Spleen (tissue), 7 donors: ENCODE data around the gene ADIPOR2.

Experiments used
- POLR2AphosphoS5 ChIP-seq, 3 donors: sonication (generic); formaldehyde crosslinking; IDR thresholded peaks; one replicate each; pipeline ENCODE4 v1.5.1; 2017; ENCODE audit warnings: antibody characterized with exemption in 3 of 3
- TF ChIP-seq, protein P1 (sequence below), 11 experiments: fragments of 200-600 bp in 7 of 11; fragments of 450-650 bp in 4 of 11; sonication (generic) in 4 of 11; IDR thresholded peaks in 8 of 11; conservative IDR thresholded peaks in 3 of 11; 1 replicate in 7 of 11; 2 replicates in 4 of 11; pipeline versions ENCODE4 v1.4.0 to v1.8.0; 2016 to 2021; ENCODE audit warnings: antibody characterized with exemption in 11 of 11, inconsistent platforms in 4 of 11, mild to moderate bottlenecking in 1 of 11
- donor health status: DM: no; HTN: no; CAD: no; lungs with moderate emphysema.
- donor health status: DM: no; HTN: no; CAD: no.
- donor health status: DM: no; HTN: no; CAD: no.

DNA sequence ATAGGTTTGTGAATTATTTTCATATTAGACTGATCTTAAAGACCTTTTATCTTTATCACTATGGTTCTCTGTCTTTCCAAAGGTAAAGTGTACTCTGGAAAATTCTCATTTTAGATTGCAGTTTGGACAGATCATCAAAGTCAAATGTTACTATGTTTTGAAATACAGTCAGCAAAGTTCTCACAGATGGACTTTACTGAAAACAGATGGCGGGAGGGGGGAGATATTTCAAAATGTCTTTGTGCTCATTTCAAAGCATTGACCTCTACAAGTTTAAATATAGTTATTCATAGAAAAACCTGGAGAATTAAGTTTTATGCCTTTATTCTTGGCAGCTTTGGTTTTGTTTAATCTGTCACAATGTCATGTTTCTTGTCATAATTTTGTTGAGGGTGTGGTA is 77.7 kb downstream of the ADIPOR2 start:
- TF ChIP-seq, protein P1, sequence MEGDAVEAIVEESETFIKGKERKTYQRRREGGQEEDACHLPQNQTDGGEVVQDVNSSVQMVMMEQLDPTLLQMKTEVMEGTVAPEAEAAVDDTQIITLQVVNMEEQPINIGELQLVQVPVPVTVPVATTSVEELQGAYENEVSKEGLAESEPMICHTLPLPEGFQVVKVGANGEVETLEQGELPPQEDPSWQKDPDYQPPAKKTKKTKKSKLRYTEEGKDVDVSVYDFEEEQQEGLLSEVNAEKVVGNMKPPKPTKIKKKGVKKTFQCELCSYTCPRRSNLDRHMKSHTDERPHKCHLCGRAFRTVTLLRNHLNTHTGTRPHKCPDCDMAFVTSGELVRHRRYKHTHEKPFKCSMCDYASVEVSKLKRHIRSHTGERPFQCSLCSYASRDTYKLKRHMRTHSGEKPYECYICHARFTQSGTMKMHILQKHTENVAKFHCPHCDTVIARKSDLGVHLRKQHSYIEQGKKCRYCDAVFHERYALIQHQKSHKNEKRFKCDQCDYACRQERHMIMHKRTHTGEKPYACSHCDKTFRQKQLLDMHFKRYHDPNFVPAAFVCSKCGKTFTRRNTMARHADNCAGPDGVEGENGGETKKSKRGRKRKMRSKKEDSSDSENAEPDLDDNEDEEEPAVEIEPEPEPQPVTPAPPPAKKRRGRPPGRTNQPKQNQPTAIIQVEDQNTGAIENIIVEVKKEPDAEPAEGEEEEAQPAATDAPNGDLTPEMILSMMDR (IDR thresholded peaks at IDR 0.05 in 8 of 11, conservative IDR thresholded peaks at IDR 0.05 in 3 of 11) = no peak
- TF ChIP-seq POLR2AphosphoS5 (IDR thresholded peaks at IDR 0.05) = no peak
